ENCODE data around the gene NELFCD.

GRCh38 chr20:59001068-59001448 lies 20.0 kb downstream of the NELFCD start:
- TF ChIP-seq CTCF (IDR thresholded peaks at IDR 0.05; ENCODE audit: low read length) (no peak), EZH2 (optimal IDR thresholded peaks at IDR 0.05; ENCODE audit: low read depth, low read length) (no peak)
